OCI-LY1 (cell line): ENCODE results near the gene TSSK3.

ENCODE experiments used
- H2AFZ ChIP-seq: fragments of 200-600 bp; sonication (generic), shearing (Covaris generic); 2 replicates; pipeline ENCODE4 v1.6.0; 2014; ENCODE audit warnings: antibody characterized with exemption, mild to moderate bottlenecking, low read length
- H3F3A ChIP-seq: fragments of 200-600 bp; sonication (generic), shearing (Covaris generic); 2 replicates; pipeline ENCODE4 v1.6.0; 2014; ENCODE audit warnings: mild to moderate bottlenecking, antibody characterized with exemption, low read length, moderate library complexity; ENCODE audit not compliant: insufficient read depth
- H3K27ac ChIP-seq: fragments of 200-600 bp; sonication (generic); 2 replicates; pipeline ENCODE4 v1.5.1; 2014; ENCODE audit warnings: low read length, mixed run types, mild to moderate bottlenecking, low read depth; ENCODE audit not compliant: poor library complexity, severe bottlenecking
- H3K27me3 ChIP-seq: fragments of 200-600 bp; sonication (generic); 2 replicates; pipeline ENCODE4 v1.6.0; 2014; ENCODE audit warnings: antibody characterized with exemption, mild to moderate bottlenecking, low read length, moderate library complexity; ENCODE audit not compliant: insufficient read depth
- H3K36me3 ChIP-seq: fragments of 200-600 bp; sonication (generic); 2 replicates; pipeline ENCODE4 v1.6.1; 2014; ENCODE audit warnings: mild to moderate bottlenecking, antibody characterized with exemption, low read length, moderate library complexity, mixed read lengths; ENCODE audit not compliant: insufficient read depth
- H3K4me1 ChIP-seq: fragments of 200-600 bp; sonication (generic); 2 replicates; pipeline ENCODE4 v1.5.1; 2014; ENCODE audit warnings: mild to moderate bottlenecking, low read length, moderate library complexity; ENCODE audit not compliant: insufficient read depth, severe bottlenecking
- H3K4me2 ChIP-seq: fragments of 200-600 bp; sonication (generic), shearing (Covaris generic); 2 replicates; pipeline ENCODE4 v1.6.1; 2014; ENCODE audit warnings: low read length
- H3K4me3 ChIP-seq: fragments of 200-600 bp; sonication (generic); 2 replicates; pipeline ENCODE4 v1.5.1; 2014; ENCODE audit warnings: low read length, low read depth, mild to moderate bottlenecking, mixed read lengths; ENCODE audit not compliant: poor library complexity, severe bottlenecking
- H3K79me2 ChIP-seq: fragments of 200-600 bp; shearing (Covaris generic); 2 replicates; pipeline ENCODE4 v1.6.1; 2016; ENCODE audit warnings: mixed run types, low read length, mixed read lengths; ENCODE audit not compliant: insufficient read depth
- H3K9ac ChIP-seq: fragments of 200-600 bp; sonication (generic), shearing (Covaris generic); 2 replicates; pipeline ENCODE4 v1.6.1; 2014; ENCODE audit warnings: mild to moderate bottlenecking, low read length, mixed read lengths
- H3K9me2 ChIP-seq: fragments of 200-600 bp; sonication (generic), shearing (Covaris generic); 2 replicates; pipeline ENCODE4 v1.6.1; 2014; ENCODE audit warnings: low read depth, mild to moderate bottlenecking, low read length, mixed read lengths
- H3K9me3 ChIP-seq: fragments of 200-600 bp; shearing (Covaris generic); 2 replicates; pipeline ENCODE4 v1.6.1; 2014; ENCODE audit warnings: low read length, mixed read lengths
- H4K20me1 ChIP-seq: fragments of 200-600 bp; sonication (generic), shearing (Covaris generic); 2 replicates; pipeline ENCODE4 v1.6.0; 2016; ENCODE audit warnings: mild to moderate bottlenecking, low read length; ENCODE audit not compliant: insufficient read depth
- EZH2 ChIP-seq: fragments of 200-600 bp; sonication (generic), shearing (Covaris generic); IDR thresholded peaks from 2 replicates; pipeline ENCODE4 v1.8.0; 2017; ENCODE audit warnings: borderline replicate concordance, mixed run types, mild to moderate bottlenecking, antibody characterized with exemption, low read length, moderate library complexity, mixed read lengths
- TF ChIP-seq, protein P1 (sequence below): fragments of 200-600 bp; sonication (generic), shearing (Covaris generic); IDR thresholded peaks from 2 replicates; pipeline ENCODE4 v1.5.1; 2017; ENCODE audit warnings: mild to moderate bottlenecking, antibody characterized with exemption, low read length, moderate library complexity, mixed read lengths

TSSK3 gene

DNA sequence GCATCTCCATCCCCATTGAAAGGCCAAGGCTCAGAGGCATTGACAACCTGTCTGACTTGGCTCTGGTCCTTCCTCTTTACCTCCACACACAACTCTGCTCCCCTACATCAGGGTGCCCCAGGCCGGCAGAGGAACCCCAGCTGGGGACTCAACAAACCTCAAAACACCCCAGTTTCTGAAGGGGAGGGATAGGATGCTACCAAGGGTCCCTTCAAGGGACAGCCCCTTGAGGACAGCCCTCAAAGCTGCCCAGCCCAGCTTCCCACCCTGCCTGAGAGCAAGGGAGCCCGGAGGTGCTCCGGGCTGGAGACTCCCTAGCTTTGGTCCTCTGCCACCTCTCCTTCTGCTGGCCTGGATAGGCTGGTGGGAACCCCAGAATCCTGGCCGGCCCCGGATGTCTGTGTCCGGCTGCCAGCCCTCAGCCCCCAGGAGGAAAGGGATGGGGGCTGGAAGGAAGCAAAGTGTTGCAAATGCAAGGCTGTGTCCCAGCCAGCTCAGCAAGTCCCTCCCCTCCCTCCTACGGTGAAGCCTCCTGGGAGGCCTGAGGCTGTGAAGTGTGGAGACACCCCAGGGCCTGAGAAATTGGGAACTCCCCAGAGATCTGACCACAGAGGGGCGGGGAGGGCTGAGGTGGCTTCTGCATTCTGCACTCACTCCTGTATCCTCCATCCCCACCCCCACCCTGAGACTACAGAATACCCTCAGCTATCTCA is 25.2 kb upstream of the TSSK3 start:
- peaks cover 15% of the 10 kb centered on the region for H3F3A ChIP-seq
- H2AFZ ChIP-seq: no peak overlapping the region
- H3K27me3 ChIP-seq: 0 out of 2 replicates have a peak, but pooled peaks cover 8% of the 10 kb centered on the region
- peaks cover 7% of the 10 kb centered on the region; the same call in 1 of the 2 replicates for H3K79me2 ChIP-seq
- no peak overlapping the region for H3K9ac ChIP-seq
- H3K27ac ChIP-seq: no peak overlapping the region
- peaks cover 40% of the 10 kb centered on the region for H3K4me1 ChIP-seq
- H3K4me2 ChIP-seq: no peak overlapping the region
- H3K36me3 ChIP-seq: peaks cover 27% of the 10 kb centered on the region
- no peaks in the 10 kb centered on the region for H3K9me2 ChIP-seq
- H4K20me1 ChIP-seq: no peaks in the 10 kb centered on the region
- no peak overlapping the region for H3K4me3 ChIP-seq
- TF ChIP-seq, protein P1, sequence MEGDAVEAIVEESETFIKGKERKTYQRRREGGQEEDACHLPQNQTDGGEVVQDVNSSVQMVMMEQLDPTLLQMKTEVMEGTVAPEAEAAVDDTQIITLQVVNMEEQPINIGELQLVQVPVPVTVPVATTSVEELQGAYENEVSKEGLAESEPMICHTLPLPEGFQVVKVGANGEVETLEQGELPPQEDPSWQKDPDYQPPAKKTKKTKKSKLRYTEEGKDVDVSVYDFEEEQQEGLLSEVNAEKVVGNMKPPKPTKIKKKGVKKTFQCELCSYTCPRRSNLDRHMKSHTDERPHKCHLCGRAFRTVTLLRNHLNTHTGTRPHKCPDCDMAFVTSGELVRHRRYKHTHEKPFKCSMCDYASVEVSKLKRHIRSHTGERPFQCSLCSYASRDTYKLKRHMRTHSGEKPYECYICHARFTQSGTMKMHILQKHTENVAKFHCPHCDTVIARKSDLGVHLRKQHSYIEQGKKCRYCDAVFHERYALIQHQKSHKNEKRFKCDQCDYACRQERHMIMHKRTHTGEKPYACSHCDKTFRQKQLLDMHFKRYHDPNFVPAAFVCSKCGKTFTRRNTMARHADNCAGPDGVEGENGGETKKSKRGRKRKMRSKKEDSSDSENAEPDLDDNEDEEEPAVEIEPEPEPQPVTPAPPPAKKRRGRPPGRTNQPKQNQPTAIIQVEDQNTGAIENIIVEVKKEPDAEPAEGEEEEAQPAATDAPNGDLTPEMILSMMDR: no peak
- TF ChIP-seq EZH2: no peak
- H3K9me3 ChIP-seq: no peaks in the 10 kb centered on the region

DNA sequence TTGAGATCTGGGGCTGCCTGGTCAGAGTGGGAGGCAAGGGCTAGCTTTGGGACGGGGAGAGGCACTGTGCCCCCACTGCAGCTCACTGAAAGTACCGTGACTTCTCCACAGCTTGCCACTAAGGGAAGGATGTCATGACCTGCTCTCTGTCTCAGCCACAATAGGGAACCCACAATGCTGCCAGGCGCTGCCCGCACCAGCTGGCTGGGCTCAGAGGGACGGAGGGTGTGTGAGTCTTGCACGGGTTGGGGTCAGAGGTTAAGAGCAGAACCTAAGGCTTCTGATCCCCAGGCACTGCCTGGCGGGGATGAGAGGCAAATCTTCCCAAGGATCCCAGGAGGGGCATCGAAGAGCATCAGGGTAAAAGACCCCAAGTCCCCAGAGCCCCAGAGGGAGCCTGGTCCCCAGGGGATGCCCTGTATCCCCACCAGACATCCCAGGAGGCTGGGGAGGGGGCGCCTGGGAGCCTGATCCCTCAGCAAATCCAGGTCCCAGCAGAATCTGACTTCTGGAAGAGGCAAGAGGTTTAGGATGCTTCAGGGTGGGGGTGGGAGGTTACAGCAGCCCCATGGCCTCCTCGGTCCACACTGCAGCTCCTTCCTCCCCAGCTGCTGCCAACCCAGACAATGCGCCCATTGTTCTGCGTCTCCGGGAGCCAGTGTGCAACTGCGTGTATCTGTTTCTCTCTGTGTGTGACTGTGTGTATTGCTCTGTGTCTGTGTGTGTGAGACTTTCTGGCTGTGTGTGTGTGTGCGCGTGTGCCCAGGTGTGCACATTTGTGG is 24.3 kb upstream of the TSSK3 start:
- Histone ChIP-seq H3K27ac (no peak overlapping the region), H3K4me3 (no peak overlapping the region), H3K36me3 (peaks cover 19% of the 10 kb centered on the region; the same call in 1 of the 2 replicates), H3K79me2 (peaks cover 7% of the 10 kb centered on the region; the same call in 1 of the 2 replicates), H2AFZ (no peak overlapping the region), H3K4me2 (no peak overlapping the region), H3K27me3 (0 out of 2 replicates have a peak, but pooled peaks cover 8% of the 10 kb centered on the region), H3K9me2 (no peaks in the 10 kb centered on the region), H3K9ac (no peak overlapping the region), H3K9me3 (no peaks in the 10 kb centered on the region), H3K4me1 (peaks cover 35% of the 10 kb centered on the region), H3F3A (peaks cover 11% of the 10 kb centered on the region), H4K20me1 (no peaks in the 10 kb centered on the region)
- no peak for TF ChIP-seq EZH2
- TF ChIP-seq, protein P1: no peak

DNA sequence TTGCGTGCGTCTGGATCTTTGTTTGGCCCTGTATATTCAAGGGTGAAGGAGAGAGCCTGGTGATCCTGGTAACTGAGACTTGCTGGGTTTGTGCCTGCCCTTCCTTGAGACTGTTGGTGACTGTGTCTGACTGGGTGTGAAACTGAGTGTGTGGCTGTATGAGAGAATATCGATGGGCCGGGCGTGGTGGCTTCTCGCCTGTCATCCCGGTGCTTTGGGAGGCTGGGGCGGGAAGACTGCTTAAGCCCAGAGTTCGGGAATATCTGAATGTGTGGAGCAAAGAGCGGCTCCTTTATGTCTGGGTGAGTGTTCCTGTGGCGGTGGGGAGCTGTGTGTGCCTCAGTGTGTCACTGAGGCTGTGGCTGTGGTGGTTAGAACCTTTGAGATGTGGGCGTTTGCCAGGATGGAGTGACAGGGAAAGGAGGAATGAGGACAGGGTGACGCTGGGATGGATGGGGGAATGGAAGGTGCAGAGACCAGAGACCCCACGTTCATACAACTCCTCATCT is 23.6 kb upstream of the TSSK3 start:
- Histone ChIP-seq H3K79me2 (peaks cover 7% of the 10 kb centered on the region; the same call in 1 of the 2 replicates), H3K4me3 (no peak overlapping the region), H3K9ac (no peak overlapping the region), H3K4me1 (peaks cover 29% of the 10 kb centered on the region), H3K4me2 (no peak overlapping the region), H3K9me3 (no peaks in the 10 kb centered on the region), H4K20me1 (no peaks in the 10 kb centered on the region), H3K36me3 (peaks cover 13% of the 10 kb centered on the region; the same call in 1 of the 2 replicates), H3K27ac (no peak overlapping the region), H2AFZ (no peak overlapping the region), H3F3A (peaks cover 5% of the 10 kb centered on the region), H3K27me3 (0 out of 2 replicates have a peak, but pooled peaks cover 8% of the 10 kb centered on the region), H3K9me2 (no peaks in the 10 kb centered on the region)
- TF ChIP-seq, protein P1: no peak
- no peak for TF ChIP-seq EZH2
